Natural killer cell (primary cell): ENCODE measurements around the gene TOR1A. TPM values are rescaled to one million over a fixed set of nuclear protein-coding genes. Genes with fewer than 3 reads are reported as not detected.

Experiments used
- ATAC-seq, 3 donors: fragments of 150-1000 bp in 2 of 3; fragments of 200-7000 bp in 1 of 3; cut with Tn5 transposase; 1 replicate in 1 of 3; 2 replicates in 2 of 3; pipeline ENCODE4 v1.10.0; 2021; ENCODE audit warnings: mild to moderate bottlenecking in 2 of 3, moderate library complexity in 2 of 3
- DNase-seq, 2 donors: peaks; one replicate each; pipeline versions ENCODE4 v3.0.0 to v3.0.0-alpha.2; 2013 to 2021; ENCODE audit warnings: mixed read lengths in 1 of 2
- H3K27ac ChIP-seq: one replicate; pipeline ENCODE4 v1.5.1; 2013; ENCODE audit warnings: mild to moderate bottlenecking, low read length
- H3K27me3 ChIP-seq: one replicate; pipeline ENCODE4 v1.6.1; 2013; ENCODE audit warnings: low read length; ENCODE audit not compliant: control insufficient read depth, insufficient read depth
- H3K36me3 ChIP-seq: one replicate; pipeline ENCODE4 v1.6.1; 2013; ENCODE audit warnings: low read length; ENCODE audit not compliant: control insufficient read depth, insufficient read depth
- H3K4me1 ChIP-seq: one replicate; pipeline ENCODE4 v1.6.1; 2013; ENCODE audit warnings: low read length; ENCODE audit not compliant: control insufficient read depth, insufficient read depth
- H3K4me3 ChIP-seq: one replicate; pipeline ENCODE4 v1.5.1; 2013; ENCODE audit warnings: low read length
- H3K9me3 ChIP-seq: one replicate; pipeline ENCODE4 v1.6.1; 2013; ENCODE audit warnings: low read length; ENCODE audit not compliant: control insufficient read depth, insufficient read depth
- H3K27ac Mint-ChIP-seq, 2 donors: one replicate each; pipeline ENCODE4 v1.8.0; 2022; ENCODE audit warnings: mild to moderate bottlenecking in 2 of 2, mixed read lengths in 2 of 2, moderate library complexity in 1 of 2
- H3K27me3 Mint-ChIP-seq, 2 donors: one replicate each; pipeline ENCODE4 v1.8.0; 2022; ENCODE audit warnings: low read depth in 2 of 2, mixed read lengths in 2 of 2
- H3K36me3 Mint-ChIP-seq: one replicate; pipeline ENCODE4 v1.8.0; 2022; ENCODE audit warnings: mixed read lengths
- H3K4me1 Mint-ChIP-seq, 2 donors: one replicate each; pipeline ENCODE4 v1.8.0; 2022; ENCODE audit warnings: mixed read lengths in 2 of 2
- H3K4me3 Mint-ChIP-seq: one replicate; pipeline ENCODE4 v1.8.0; 2022; ENCODE audit warnings: mild to moderate bottlenecking, moderate library complexity, mixed read lengths
- H3K9me3 Mint-ChIP-seq, 2 donors: one replicate each; pipeline ENCODE4 v1.8.0; 2022; ENCODE audit warnings: mixed read lengths in 2 of 2
- CTCF ChIP-seq: fragments of 200-600 bp; IDR thresholded peaks from one replicate; pipeline ENCODE4 v1.8.0; 2022; ENCODE audit warnings: antibody characterized with exemption
- WGBS: methylation state at CpG from one replicate; pipeline ENCODE4 v1.1.7; 2013; ENCODE audit warnings: missing lambda C conversion rate; ENCODE audit not compliant: insufficient coverage; 5-methylcytosine and 5-hydroxymethylcytosine counted together
- intact Hi-C: fragments of 100-400 bp; cut with micrococcal nuclease; formaldehyde crosslinking; loops from one replicate; pipeline ENCODE4 v1.14.2; 2022
- total RNA-seq, 4 donors: library from RNA; stranded (reverse); fragments of 120-200 nt in 1 of 4; gene quantifications; one replicate each; pipeline versions ENCODE4 v1.2.3 to v1.2.4, GENCODE V29; 2013 to 2022

TOR1A gene
- total RNA-seq, 3 donors from 2014 or later (not counting 1 experiment from before 2014, with no cell fraction given) = 26.1 to 36.4 (median 34.8) TPM

- Histone ChIP-seq H3K27ac (peak overlapping the region; percentile 85), H3K4me3 (peak overlapping the region; percentile 5), H3K4me1 (peaks cover 52% of the 10 kb centered on the region), H3K27me3 (no peaks in the 10 kb centered on the region), H3K36me3 (peaks cover 35% of the 10 kb centered on the region), H3K9me3 (no peaks in the 10 kb centered on the region)
- no peaks in the 10 kb centered on the region for H3K36me3 Mint-ChIP-seq
- DNase-seq (peak; percentile 85 to 96), ATAC-seq (peak; percentile 87 to 93 (median 92))
- H3K4me3 Mint-ChIP-seq = peak overlapping the region; percentile 65
- intact Hi-C loops = loop anchor here (1.0 to 10.0 kb wide), 4 partner anchors 15 to 1866 kb away; no protein-coding TSS in a partner anchor
- H3K9me3 Mint-ChIP-seq = no peaks in the 10 kb centered on the region
- peak overlapping the region; percentile 85 to 92 for H3K27ac Mint-ChIP-seq
- WGBS = 38% methylated on average over 28 of the region's 28 CpGs
- peaks cover 50 to 57% of the 10 kb centered on the region in 2 donors for H3K4me1 Mint-ChIP-seq
- H3K27me3 Mint-ChIP-seq = no peaks in the 10 kb centered on the region
- no peak for TF ChIP-seq CTCF
Measured at GRCh38 chr9:129868872-129869486, 45.0 kb upstream of the TOR1A start.

- Histone ChIP-seq H3K27ac (peak overlapping the region; percentile 85), H3K4me3 (no peak overlapping the region), H3K36me3 (peaks cover 27% of the 10 kb centered on the region), H3K27me3 (no peaks in the 10 kb centered on the region), H3K4me1 (peaks cover 59% of the 10 kb centered on the region), H3K9me3 (no peaks in the 10 kb centered on the region)
- Mint-ChIP-seq H3K4me1 (peaks cover 58 to 60% of the 10 kb centered on the region in 2 donors), H3K27ac (peak overlapping the region; percentile 85 to 92), H3K27me3 (no peaks in the 10 kb centered on the region), H3K36me3 (no peaks in the 10 kb centered on the region), H3K4me3 (peak overlapping the region; percentile 65), H3K9me3 (no peaks in the 10 kb centered on the region)
- ATAC-seq = peak in 1 of 3 donors; percentile 2
- 88% methylated on average over 48 of the region's 48 CpGs for WGBS
- intact Hi-C loops = loop anchor here (5.0 to 10.0 kb wide), 2 partner anchors 259 to 1867 kb away; no protein-coding TSS in a partner anchor
- DNase-seq = peak in 1 of 2 donors; percentile 33
- TF ChIP-seq CTCF = no peak
Measured at GRCh38 chr9:129868023-129868871, 44.3 kb upstream of the TOR1A start.

- Histone ChIP-seq H3K27ac (no peak overlapping the region), H3K4me3 (no peak overlapping the region), H3K9me3 (no peaks in the 10 kb centered on the region), H3K4me1 (peaks cover 68% of the 10 kb centered on the region), H3K36me3 (peaks cover 27% of the 10 kb centered on the region), H3K27me3 (no peaks in the 10 kb centered on the region)
- H3K9me3 Mint-ChIP-seq = no peaks in the 10 kb centered on the region
- WGBS = 81% methylated on average over 16 of the region's 17 CpGs
- DNase-seq = peak in 1 of 2 donors; percentile 55
- H3K27me3 Mint-ChIP-seq = no peaks in the 10 kb centered on the region
- peak overlapping the region; percentile 64 for H3K4me3 Mint-ChIP-seq
- H3K27ac Mint-ChIP-seq = peak overlapping the region; percentile 85 to 92
- peaks cover 62 to 69% of the 10 kb centered on the region in 2 donors for H3K4me1 Mint-ChIP-seq
- TF ChIP-seq CTCF = no peak
- H3K36me3 Mint-ChIP-seq = no peaks in the 10 kb centered on the region
- intact Hi-C loops = loop anchor here (5.0 to 10.0 kb wide), 2 partner anchors 260 to 1867 kb away; no protein-coding TSS in a partner anchor
- ATAC-seq = no peak
Measured at GRCh38 chr9:129867136-129868022, 43.4 kb upstream of the TOR1A start.
